ENCODE data around the gene GNA15. TPM values are rescaled to one million over a fixed set of nuclear protein-coding genes. Genes with fewer than 3 reads are reported as not detected.

GNA15 gene
- total RNA-seq, 1 experiment from 2014 or later = 0.22 TPM

GRCh38 chr19:3198901-3199700 is 63.3 kb downstream of the GNA15 start (continued):
- TF ChIP-seq ARID4B (CRISPR knock-in tag; IDR thresholded peaks at IDR 0.05; ENCODE audit: borderline replicate concordance) = no peak
- no peak for TF ChIP-seq TP53 (CRISPR knock-in tag; IDR thresholded peaks at IDR 0.05)
- no peak for TF ChIP-seq ZNF512 (CRISPR knock-in tag; IDR thresholded peaks at IDR 0.05; ENCODE audit: borderline replicate concordance)
- no peak for TF ChIP-seq ATF1 (CRISPR knock-in tag; IDR thresholded peaks at IDR 0.05)
- TF ChIP-seq FOXK1 (CRISPR knock-in tag; IDR thresholded peaks at IDR 0.05) = no peak
- TF ChIP-seq TEAD4 (CRISPR knock-in tag; IDR thresholded peaks at IDR 0.05) = no peak
- no peak for TF ChIP-seq TEAD1 (CRISPR knock-in tag; IDR thresholded peaks at IDR 0.05)

- POLR2A ChIA-PET = no interaction called here
- Mint-ChIP-seq H3K4me3 (no peak overlapping the region), H3K27me3 (ENCODE audit: low read depth) (no peaks in the 10 kb centered on the region), H3K27ac (no peak overlapping the region), H3K36me3 (0 out of 2 replicates have a peak, but pooled peaks cover 3% of the 10 kb centered on the region), H3K4me1 (no peaks in the 10 kb centered on the region), H3K9me3 (no peaks in the 10 kb centered on the region)
- ATAC-seq (no peak), DNase-seq (ENCODE audit: low spot score) (no peak)
- TF ChIP-seq SMAD4 (CRISPR knock-in tag; IDR thresholded peaks at IDR 0.05) = no peak
- no peak for TF ChIP-seq PREB (CRISPR knock-in tag; IDR thresholded peaks at IDR 0.05; ENCODE audit: borderline replicate concordance)
- TF ChIP-seq RORB (CRISPR knock-in tag; IDR thresholded peaks at IDR 0.05) = no peak
- TF ChIP-seq GRHL2 (CRISPR knock-in tag; IDR thresholded peaks at IDR 0.05; ENCODE audit: insufficient replicate concordance, severe bottlenecking) = no peak
- TF ChIP-seq E2F5 (CRISPR knock-in tag; IDR thresholded peaks at IDR 0.05) = no peak
- no peak for TF ChIP-seq ZMAT4 (CRISPR knock-in tag; IDR thresholded peaks at IDR 0.05)
- no peak for TF ChIP-seq USF2 (CRISPR knock-in tag; IDR thresholded peaks at IDR 0.05)
- TF ChIP-seq FOXP1 (CRISPR knock-in tag; IDR thresholded peaks at IDR 0.05; ENCODE audit: borderline replicate concordance) = no peak
- CTCF ChIA-PET = interaction anchor here (0.9 kb wide), 1 partner anchor 97 kb away, joined by 3 read pairs; no protein-coding TSS in a partner anchor
These were observed 65.4 kb downstream of the GNA15 start for GRCh38 chr19:3201072-3201700.

Data from WTC11 (cell line).